ENCODE results near the gene ASB2.

Gene ASB2

DNA sequence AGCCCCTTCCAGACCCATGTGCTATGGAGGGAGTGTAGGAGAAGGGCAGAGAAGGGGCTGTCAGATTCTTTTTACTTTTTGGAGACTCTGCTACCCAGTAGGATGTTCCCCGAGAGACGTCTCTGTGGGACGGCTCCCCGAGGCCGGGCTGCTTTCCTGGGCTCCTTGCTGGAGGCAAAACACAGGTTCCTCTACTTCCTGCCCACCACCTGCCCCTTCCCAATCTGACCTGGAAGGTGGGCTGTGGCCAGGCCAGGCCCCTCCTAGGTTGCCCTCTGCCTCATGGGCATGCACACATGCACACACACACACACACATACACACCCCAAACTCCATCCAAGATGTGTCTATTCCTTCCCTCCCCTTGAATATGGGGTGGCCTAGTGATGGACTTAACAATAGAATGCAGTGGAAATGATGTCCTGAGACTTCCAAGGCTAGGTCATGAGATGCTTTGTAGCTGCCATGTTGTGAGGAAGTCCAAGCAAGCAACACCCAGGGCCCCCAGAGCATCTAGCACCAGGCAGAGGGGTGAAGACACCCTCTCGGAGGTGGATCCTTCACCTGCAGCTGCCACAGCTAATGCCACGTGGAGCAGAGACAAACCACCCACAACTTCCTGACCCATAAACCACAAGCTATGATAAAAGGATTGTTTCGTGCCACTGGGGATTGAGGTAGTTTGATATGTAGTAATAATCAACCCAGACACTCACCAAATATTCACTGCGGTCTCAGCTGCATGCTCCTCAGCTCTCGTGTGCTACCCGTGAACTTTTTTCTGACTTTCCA lies 1.6 kb upstream of the ASB2 start:
- no peak for DNase-seq

GRCh38 chr14:93977171-93977570 lies 801 bp upstream of the ASB2 start:
- no peak for DNase-seq

GRCh38 chr14:93975791-93976476 lies 436 bp downstream of the ASB2 start:
- no peak for DNase-seq

DNA sequence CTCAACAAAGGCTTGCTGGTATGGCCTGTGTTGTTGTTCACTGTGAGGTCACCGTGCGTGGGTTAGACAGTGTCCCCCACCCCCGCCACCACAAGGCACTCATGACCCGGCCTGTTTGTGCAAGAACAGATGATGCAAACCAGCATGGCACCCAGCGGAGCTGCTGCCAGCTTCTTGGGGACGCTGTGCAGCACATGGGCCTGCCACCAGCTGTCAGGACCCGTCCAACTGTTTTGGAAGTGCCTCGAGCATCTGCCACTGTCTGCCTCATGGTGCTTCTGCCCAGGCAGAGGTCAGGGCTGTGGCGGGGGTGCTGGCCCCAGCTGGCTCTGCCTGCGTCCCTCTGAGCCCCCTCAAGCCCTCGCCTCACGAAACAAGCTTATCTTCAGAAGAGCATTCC lies 1.5 kb downstream of the ASB2 start:
- no peak for DNase-seq

DNA sequence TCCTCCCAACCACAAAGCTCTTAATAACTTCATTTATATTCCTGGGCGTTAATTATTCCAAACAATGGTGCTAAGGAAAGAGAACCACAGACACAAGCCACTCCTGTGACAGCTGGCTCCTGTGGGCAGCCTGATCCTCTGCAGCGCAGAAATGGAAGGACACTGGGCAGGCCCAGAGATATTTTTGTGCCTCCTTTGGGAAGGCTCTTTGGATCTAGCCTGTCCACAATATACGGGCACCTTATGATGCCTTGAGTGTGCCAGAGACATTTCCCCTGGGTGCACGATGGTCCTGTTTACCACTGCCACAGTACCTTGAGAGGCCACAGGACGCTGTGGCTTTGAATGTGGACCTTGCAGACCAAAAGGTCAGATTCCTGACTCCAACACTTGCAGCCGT lies 2.1 kb downstream of the ASB2 start:
- DNase-seq: no peak

DNA sequence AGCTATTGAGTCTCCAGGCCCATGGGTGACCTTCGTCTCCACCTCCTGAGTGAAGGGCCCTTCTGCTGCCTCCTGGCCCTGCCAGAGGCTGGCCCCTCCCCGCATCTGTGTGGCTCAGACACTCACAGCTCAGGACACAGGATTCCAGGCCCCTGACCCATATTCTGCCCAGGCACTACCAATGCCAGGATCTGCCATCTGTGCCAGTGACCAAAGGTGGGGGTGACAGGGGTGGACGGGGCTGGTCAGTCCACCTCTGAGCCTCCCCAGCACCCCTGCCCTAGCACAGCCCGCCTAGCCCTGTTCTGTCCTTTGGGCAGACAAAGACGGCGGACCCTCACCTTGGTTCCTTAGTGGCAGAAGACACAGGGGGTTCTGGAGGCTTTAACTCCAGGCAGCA lies 2.8 kb downstream of the ASB2 start:
- no peak for DNase-seq

DNA sequence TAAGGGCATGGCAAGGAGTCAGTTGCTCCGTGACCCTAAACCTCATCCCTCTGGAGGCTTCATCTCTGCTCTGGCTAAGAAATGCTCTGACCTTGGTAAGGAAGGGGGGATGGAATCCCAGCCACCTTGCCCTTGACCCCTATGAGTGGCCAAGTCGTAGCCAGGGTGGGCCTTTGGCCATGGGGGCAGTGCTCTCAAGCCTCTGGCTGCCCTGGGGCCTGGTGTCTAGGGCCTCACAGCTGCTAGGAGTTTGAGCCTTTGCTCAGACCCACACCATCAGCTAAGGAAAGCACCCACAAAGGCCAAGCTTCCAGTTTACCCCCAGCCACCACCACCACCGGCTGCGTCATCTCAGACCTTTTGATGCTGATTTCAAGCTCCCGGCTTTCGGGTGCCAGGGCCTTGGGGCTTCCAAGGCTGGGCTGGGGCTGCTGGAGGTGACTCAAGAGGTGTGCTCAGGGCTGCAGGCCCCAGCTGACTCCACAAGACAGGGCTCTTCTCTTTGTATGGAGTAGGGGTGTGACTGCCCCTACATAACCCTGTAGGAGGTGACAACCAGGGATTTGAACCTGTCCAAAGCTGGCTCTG lies 3.7 kb downstream of the ASB2 start:
- DNase-seq: no peak

GRCh38 chr14:93971635-93972027 lies 4.7 kb downstream of the ASB2 start:
- DNase-seq: no peak

- DNase-seq: no peak
Observed at GRCh38 chr14:93970965-93971634, 5.3 kb downstream of the ASB2 start.

- DNase-seq: no peak
Observed at GRCh38 chr14:93970585-93970964, 5.8 kb downstream of the ASB2 start.

DNA sequence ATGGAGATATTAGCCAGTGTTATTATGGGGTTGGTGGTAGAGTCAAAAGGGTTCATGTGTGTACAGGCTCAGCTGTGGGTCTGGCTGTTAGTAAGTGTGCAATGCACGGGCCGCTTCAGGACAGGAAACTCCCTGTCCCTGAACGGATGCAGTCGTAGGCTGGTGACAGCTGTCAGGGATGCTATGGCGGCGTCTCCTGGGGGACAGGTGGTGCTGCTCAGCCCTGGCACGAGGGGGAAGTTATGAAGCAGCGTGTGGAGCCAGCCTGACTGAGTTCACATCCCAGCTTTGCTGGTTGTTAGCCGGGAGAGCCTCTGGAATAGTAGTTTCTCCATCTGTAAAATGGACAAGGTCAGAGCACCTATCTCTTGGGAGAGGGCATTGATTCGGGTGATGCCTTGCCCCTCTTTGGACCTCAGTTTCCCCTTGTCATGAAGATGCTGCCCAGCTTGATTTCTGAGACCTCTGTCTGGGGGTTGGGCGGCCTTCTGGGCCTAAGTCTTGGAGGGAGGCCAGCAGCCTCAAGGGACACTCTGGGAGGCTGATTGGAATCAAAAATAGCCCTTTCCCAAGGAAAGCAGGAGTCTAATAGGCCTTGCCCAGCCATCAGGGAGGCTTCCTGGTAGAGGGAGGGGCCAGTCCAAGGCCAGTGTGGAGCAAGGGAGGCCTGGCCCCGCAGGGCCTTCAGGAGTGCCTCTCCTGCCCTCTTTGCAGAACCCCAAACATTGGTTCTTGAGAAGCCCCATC lies 7.1 kb downstream of the ASB2 start:
- DNase-seq: no peak

DNA sequence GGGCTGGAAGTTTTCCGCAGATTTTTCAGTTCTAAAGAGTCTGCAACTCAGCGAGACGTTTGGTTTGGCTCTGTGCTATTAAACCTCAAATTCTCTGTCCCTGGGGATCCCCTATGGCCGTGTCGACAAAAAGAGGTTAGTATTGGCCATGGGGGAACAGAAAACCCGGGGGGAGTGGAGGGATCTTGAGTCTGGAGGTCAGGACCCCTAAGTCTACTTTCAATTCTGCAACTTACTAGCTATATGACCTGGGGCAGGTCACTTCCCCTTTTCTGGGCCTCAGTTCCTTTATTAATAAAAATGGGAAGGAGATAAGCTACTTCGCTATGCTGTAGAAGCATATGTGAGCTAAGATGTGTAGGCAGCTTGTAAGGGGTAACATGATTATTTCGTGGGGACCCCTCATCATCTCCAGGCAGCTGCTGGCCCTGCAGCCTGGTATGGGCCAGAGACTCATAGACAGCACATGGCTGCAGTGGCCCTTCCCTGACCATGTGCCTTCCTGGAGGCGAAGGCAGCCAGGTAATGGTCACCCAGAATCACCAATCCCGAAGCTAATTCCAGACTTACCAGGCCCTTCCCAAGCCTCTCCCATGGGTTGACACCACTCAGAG lies 8.6 kb downstream of the ASB2 start:
- DNase-seq: no peak

- DNase-seq: no peak
Observed at GRCh38 chr14:93965946-93966474, 10.4 kb downstream of the ASB2 start.

DNA sequence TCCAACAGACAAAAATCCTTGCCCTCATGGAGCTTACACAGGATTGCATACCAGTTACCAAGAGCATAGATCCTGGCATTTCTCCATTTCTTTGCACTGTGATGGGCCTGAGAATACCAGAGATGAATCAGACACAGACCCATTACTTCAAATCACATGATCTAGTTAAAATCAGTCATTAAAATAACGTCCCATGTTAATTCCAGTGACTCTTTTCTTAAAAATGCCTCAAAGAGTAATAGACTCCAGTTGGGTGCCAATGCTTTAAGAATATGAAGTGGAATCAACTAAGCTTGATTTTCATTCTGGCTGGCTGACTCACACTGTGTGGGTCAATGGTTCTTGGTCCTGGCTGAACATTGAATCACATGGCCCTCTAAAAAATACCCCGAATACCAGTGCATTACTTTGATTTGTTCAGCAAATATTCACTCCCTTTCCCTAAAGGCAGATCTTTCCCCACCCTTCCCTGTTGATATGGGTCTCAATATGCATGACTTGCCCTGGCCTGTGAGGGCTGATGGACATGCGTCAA lies 11.0 kb downstream of the ASB2 start:
- peak; percentile 59 for DNase-seq

GRCh38 chr14:93964820-93965286 lies 11.5 kb downstream of the ASB2 start:
- DNase-seq: no peak

DNA sequence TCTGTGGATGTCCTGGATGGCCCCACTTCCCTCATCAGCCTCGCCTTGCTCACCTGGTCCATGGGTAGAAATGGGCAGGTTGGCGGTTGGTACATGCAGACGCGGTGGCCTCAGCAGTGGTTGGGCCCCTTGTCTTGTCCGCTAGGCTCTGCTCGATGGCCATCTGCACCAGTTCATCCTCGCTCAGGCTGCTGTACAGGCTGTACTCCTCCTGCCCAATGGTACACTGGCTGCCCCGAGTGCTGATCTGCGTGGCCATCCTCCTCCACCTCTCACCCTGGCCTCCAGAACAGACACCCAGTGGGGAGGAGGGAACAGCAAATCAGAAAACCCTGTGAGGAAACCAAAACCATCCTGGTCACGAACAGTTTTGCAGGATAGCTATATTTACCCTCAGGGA lies 12.1 kb downstream of the ASB2 start:
- DNase-seq: no peak

- no peak for DNase-seq
Observed at GRCh38 chr14:93963692-93964091, 12.7 kb downstream of the ASB2 start.

GRCh38 chr14:93962701-93963601 lies 13.4 kb downstream of the ASB2 start:
- no peak for DNase-seq

GRCh38 chr14:93961620-93962019 lies 14.8 kb downstream of the ASB2 start:
- DNase-seq: no peak

DNA sequence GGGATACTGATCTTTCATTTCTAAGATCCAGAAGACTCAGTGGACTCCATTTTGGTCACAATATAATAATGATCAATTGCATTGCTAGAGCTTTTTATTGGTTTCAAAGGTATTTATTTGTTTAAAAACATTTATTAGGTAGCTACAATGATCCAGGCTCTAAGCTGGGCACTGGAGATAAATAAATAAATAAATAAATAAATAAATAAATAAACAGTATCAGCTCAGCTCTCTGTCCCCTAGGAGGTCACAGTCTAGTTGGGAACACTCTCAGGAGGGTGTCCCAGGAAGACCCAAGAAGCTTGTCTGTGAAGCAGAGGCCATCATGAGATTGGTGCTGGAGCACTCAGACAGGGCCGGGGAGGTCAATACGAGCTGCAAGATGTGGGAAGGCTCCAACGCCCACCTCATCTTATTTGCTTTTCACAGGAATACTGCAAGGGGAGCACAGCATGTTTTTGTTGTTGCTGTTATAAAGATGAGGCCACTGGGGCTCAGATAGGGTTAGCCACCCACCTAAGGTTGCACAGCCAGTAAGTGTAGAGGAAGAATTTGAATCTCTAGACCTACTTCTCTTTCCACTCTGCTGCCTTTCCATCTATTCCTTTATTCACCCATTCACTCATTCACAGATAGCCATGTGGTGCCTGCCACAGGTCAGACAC lies 15.5 kb downstream of the ASB2 start:
- no peak for DNase-seq

All from T1000 (cell line).